Left renal cortex interstitium (tissue), 4 donors: Measurements from ENCODE around the gene RHOJ. TPM values are rescaled to one million over a fixed set of nuclear protein-coding genes. Genes with fewer than 3 reads are reported as not detected.
"Not testable (repeated sequence)": the region's sequence is repeated elsewhere in the genome, so short reads cannot be mapped to it uniquely, and the experiment has no call there.

Source experiments
- DNase-seq, 4 donors: peaks; one replicate each; pipeline ENCODE4 v3.0.0-alpha.2; 2013; ENCODE audit warnings: low read depth in 4 of 4, low spot score in 2 of 4, missing footprints in 1 of 4
- polyA plus RNA-seq, 4 donors: library from polyadenylated mRNA; unstranded; fragments of 120-200 nt; gene quantifications; one replicate each; pipeline ENCODE4 v1.2.1, GENCODE V29; 2013; ENCODE audit not compliant: insufficient read length in 4 of 4

Gene RHOJ
- polyA plus RNA-seq, 4 donors: 18.3 to 24.8 (median 20.9) TPM

GRCh38 chr14:63290741-63291430 is 86.6 kb downstream of the RHOJ start:
- no peak for DNase-seq

- DNase-seq: no peak
These were observed 88.6 kb downstream of the RHOJ start for GRCh38 chr14:63292805-63293204.

- no peak for DNase-seq
These were observed 91.0 kb downstream of the RHOJ start for GRCh38 chr14:63295231-63295685.

DNA sequence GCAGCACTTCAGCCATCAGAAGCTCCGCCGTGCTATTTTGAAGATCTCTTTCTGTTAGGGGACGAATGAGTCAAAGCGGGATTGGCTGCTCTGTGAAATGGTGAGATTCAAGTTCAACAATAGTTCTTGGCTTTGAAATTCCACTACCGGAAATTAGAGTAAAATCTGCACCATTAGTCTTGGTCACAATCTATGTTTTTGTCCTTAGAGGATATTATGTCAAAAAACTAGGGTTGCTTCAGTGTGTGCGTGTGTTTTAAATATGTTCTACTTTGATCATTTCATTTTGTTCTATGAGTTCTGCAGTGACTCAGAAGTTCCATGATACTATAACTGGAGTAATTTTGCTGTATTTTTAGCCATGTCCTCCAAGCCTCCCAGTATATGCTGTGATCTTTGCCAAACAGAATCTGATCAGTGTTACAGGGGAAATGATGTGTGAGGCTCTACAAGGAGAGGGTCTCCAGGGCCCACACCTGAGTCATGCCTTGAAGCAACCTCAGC is 91.9 kb downstream of the RHOJ start:
- no peak for DNase-seq

GRCh38 chr14:63297372-63298063 is 93.3 kb downstream of the RHOJ start:
- DNase-seq: no peak

GRCh38 chr14:63299351-63300110 is 95.3 kb downstream of the RHOJ start:
- DNase-seq: no peak

DNA sequence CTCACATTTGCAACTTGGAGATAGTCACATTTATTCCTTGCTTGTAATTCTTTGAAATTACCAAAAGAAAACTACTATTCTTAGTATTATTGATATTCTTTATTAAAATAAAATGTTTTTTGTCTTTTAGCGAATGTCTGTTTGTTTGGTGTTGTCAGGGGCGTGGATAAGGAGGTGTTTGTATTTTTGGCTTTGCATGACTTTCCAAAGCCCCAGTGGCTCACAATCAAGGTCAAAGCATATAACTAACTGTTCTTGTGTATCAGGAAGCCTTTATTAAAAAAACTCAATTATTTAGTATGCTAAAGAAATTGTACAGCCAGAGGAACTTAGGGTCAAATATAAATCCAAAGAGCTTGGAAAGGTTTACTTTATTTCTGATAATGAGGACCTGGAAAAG is 96.6 kb downstream of the RHOJ start:
- no peak for DNase-seq

GRCh38 chr14:63301891-63302534 is 97.8 kb downstream of the RHOJ start:
- DNase-seq: no peak

DNA sequence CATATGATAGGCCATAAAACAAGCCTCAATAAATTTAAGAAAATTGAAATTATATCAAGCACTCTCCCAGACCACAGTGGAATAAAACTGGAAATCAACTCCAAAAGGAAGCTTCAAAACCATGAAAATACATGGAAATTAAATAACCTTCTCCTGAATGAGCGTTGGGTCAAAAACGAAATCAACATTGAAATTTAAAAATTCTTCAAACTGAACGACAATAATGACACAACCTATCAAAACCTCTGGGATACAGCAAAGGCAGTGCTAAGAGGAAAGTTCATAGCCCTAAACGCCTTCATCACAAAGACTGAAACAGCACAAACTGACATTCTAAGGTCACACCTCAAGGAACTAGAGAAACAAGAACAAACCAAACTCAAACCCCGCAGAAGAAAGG is 100.2 kb downstream of the RHOJ start:
- DNase-seq: not testable (repeated sequence)

DNA sequence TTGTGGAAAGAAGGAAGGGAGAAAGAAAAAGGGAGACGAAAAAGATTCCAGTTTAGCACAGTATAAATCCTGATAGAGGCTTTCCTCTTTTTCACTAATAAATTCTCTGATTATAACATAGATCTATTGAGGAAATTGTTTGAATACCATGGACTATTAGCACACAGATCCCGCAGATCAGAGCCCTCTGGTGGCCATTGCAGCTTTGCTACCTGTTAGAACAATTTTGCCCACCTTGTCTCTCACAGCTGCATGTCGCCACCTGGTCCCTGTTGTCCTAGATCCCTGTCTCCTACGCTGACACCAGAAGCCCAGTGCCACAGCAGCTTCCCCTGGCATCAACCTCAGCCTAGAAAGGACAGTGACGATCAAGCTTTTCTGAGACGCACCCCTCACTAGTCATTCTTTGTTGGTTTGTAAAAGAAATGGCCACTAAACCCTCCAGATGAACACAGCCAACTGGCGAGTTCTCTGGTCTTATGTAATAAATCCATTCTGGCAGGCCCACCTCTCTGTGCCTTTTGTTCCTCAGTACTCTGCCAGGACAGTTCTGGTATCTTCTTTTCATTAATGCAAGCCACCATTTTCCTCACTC is 104.6 kb downstream of the RHOJ start:
- DNase-seq: no peak

GRCh38 chr14:63318835-63319234 is 114.6 kb downstream of the RHOJ start, which contains the start of gene GPHB5:
GPHB5 (minus strand) TSS chr14:63318935; CDS start chr14:63317849, 1,086 bp downstream.
- DNase-seq: no peak

DNA sequence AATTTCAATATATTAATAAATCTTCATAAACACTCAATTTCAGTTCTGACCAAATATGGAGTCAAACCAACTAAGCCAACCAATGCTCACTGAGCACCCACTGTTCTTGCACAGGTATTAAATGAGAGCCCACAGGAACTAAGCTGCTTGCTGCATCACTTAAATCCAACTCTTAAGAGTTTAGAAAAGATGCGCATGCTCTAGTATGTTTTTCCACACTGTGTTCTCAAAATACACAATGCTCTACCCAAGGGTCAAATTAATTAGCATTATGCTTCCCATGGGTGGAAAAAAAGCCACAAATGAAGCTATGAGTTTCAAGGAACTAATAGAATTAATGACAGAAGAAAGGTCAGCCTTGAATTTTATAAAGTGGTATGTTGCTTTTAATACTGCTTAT is 118.2 kb downstream of the RHOJ start:
- DNase-seq: no peak

DNA sequence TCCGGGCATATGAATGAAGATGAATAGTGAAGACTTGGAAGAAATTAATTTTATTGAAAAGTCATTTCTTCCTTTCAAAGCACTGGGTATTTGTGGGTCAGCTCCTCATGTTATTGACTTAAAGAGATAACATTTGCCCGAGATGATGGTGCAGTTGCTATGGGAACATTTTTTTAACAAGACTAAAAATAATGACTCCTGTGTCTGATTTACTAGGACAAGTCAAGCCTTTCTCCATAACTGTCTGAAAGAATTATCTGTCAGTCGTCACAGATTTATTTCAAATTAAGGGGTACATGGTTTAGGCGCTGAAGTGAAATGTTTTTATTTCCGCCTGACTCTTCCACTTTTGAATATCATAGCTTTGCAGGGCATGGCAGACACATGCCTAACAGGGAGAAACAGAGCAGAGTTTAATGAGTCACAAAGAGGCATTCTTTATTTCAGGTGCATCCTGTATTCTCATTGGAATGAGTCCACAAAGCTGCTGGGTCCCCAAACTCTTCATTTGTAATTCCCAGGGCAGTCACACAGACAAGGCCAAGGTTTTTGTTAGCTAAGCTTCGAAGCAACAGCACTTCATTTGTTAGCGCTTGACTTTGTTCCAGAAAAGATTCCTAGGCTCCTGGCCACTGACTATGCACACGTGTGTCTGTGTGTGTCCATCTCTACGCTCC is 118.8 kb downstream of the RHOJ start:
- DNase-seq: no peak

DNA sequence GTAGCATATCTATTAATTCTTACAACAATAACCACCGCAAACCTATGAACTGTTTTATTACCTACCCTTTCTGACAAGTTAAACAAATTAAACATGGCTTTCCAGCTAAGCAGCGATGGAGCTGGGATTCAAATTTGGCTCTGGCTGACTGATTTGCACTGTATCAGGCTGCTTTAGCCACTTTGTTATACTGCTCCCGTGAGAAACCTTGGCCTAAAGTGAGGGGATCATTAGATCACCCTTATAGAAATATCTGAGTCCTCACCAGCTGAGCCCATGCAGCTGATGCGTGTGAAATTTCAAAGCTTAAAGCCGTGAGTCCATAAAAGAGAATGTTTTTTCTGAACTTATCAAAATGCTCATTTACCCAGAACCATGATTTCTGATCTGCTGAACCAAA is 122.6 kb downstream of the RHOJ start:
- no peak for DNase-seq

- DNase-seq: no peak
These were observed 124.8 kb downstream of the RHOJ start for GRCh38 chr14:63328787-63329737.

- no peak for DNase-seq
These were observed 138.1 kb downstream of the RHOJ start for GRCh38 chr14:63342371-63342770.
